Gastroesophageal sphincter (tissue), 3 donors: ENCODE measurements around the gene TTBK1.

Source experiments
- EP300 ChIP-seq: sonication (generic); formaldehyde crosslinking; IDR thresholded peaks from one replicate; pipeline ENCODE4 v1.6.1; 2017; ENCODE audit warnings: antibody characterized with exemption, mild to moderate bottlenecking
- POLR2A ChIP-seq, 2 donors: fragments of 450-650 bp; IDR thresholded peaks; one replicate each; pipeline ENCODE4 v1.6.1; 2017; ENCODE audit warnings: antibody characterized with exemption in 2 of 2, mild to moderate bottlenecking in 2 of 2, moderate library complexity in 1 of 2
- POLR2AphosphoS5 ChIP-seq: sonication (generic); formaldehyde crosslinking; IDR thresholded peaks from one replicate; pipeline ENCODE4 v1.6.1; 2017; ENCODE audit warnings: antibody characterized with exemption
- TF ChIP-seq, protein P1 (sequence below), 4 experiments: fragments of 200-600 bp in 2 of 4; fragments of 450-650 bp in 2 of 4; sonication (generic) in 1 of 4; IDR thresholded peaks; one replicate each; pipeline ENCODE4 v1.5.1; 2017 to 2019; ENCODE audit warnings: antibody characterized with exemption in 4 of 4, mild to moderate bottlenecking in 2 of 4, moderate library complexity in 2 of 4

DNA sequence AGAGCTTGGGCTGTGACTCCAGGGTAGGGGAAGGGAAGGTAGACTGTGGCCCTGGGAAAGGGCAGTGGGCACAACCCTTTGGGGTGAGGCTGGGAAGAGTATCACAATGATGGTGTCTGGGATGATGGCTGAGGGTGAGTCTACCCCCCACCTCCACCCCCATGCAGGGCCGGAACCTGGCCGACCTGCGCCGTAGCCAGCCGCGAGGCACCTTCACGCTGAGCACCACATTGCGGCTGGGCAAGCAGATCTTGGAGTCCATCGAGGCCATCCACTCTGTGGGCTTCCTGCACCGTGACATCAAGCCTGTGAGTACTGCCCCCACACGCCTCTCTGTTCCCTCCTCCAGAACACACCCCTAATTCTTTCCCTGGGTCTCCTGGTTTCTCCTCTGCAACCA is 10.1 kb downstream of the TTBK1 start:
- TF ChIP-seq, protein P1, sequence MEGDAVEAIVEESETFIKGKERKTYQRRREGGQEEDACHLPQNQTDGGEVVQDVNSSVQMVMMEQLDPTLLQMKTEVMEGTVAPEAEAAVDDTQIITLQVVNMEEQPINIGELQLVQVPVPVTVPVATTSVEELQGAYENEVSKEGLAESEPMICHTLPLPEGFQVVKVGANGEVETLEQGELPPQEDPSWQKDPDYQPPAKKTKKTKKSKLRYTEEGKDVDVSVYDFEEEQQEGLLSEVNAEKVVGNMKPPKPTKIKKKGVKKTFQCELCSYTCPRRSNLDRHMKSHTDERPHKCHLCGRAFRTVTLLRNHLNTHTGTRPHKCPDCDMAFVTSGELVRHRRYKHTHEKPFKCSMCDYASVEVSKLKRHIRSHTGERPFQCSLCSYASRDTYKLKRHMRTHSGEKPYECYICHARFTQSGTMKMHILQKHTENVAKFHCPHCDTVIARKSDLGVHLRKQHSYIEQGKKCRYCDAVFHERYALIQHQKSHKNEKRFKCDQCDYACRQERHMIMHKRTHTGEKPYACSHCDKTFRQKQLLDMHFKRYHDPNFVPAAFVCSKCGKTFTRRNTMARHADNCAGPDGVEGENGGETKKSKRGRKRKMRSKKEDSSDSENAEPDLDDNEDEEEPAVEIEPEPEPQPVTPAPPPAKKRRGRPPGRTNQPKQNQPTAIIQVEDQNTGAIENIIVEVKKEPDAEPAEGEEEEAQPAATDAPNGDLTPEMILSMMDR (IDR thresholded peaks at IDR 0.05): no peak
- TF ChIP-seq POLR2A (IDR thresholded peaks at IDR 0.05) (no peak), POLR2AphosphoS5 (no peak), EP300 (no peak)
